ENCODE data around the gene C1QTNF1. TPM values are rescaled to one million over a fixed set of nuclear protein-coding genes. Genes with fewer than 3 reads are reported as not detected.
"Not testable (repeated sequence)": the region's sequence is repeated elsewhere in the genome, so short reads cannot be mapped to it uniquely, and the experiment has no call there.

C1QTNF1 gene
- total RNA-seq, 1 experiment from 2014 or later = 19.9 TPM

DNA sequence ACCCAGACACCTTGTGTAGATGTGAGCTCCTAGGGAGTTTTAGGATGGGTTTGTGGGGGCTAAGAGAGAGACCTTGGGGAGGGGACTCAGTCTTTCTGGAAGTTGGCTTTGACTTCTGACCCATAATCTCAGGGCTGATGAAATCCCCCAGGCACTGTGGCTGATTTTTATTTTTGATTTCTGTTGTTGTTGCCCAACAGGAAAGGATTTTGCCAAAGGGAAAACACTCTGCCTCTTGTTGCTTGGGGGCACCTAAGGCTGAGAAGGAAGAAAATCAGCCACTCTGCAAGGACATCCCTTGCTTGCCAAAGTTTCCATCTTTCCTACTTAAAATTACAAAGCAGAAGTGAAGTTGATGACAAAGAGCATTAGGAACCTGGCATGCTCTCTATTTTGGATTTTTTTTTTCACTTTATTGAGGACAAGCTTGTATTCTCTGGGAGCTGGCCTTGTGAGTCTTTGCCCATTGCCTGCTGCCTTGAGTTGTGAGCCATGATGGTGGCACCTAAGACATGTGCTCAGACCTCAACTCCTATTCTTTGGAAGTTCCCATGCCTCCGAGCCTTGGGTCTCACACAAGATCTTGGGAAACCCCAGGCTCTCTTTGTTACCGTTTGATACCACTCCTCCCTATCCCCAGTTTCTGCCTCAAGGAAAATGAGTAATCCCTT is 3.2 kb upstream of the C1QTNF1 start:
- DNase-seq = peak in 1 of 2 experiments; percentile 3
- H3K36me3 ChIP-seq (ENCODE audit: control insufficient read depth, insufficient read depth, low read length) = no peaks in the 10 kb centered on the region
- BruUV-seq (replicated peaks) = no TSS peak
- no peaks in the 10 kb centered on the region for H3K36me3 Mint-ChIP-seq (ENCODE audit: insufficient read depth, unreplicated experiment)
- ChIA-PET CTCF (interaction anchor here (0.9 to 2.8 kb wide), 3 partner anchors 22 to 380 kb away, joined by 3 to 11 read pairs (median 5); no protein-coding TSS in a partner anchor), POLR2A (no interaction called here)
- H3K4me3 ChIP-seq (ENCODE audit: low read depth, low read length) = no peak overlapping the region
- peaks cover 64% of the 10 kb centered on the region for H3K4me1 Mint-ChIP-seq (ENCODE audit: low read depth, unreplicated experiment)
- no peak overlapping the region for H3K27ac Mint-ChIP-seq (ENCODE audit: unreplicated experiment)
- TF ChIP-seq, protein P1, sequence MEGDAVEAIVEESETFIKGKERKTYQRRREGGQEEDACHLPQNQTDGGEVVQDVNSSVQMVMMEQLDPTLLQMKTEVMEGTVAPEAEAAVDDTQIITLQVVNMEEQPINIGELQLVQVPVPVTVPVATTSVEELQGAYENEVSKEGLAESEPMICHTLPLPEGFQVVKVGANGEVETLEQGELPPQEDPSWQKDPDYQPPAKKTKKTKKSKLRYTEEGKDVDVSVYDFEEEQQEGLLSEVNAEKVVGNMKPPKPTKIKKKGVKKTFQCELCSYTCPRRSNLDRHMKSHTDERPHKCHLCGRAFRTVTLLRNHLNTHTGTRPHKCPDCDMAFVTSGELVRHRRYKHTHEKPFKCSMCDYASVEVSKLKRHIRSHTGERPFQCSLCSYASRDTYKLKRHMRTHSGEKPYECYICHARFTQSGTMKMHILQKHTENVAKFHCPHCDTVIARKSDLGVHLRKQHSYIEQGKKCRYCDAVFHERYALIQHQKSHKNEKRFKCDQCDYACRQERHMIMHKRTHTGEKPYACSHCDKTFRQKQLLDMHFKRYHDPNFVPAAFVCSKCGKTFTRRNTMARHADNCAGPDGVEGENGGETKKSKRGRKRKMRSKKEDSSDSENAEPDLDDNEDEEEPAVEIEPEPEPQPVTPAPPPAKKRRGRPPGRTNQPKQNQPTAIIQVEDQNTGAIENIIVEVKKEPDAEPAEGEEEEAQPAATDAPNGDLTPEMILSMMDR (IDR thresholded peaks at IDR 0.05; ENCODE audit: insufficient read depth in 1 of 2, low read depth in 1 of 2, low read length in 1 of 2, severe bottlenecking in 1 of 2, unreplicated experiment in 1 of 2) = no peak
- no peaks in the 10 kb centered on the region for H3K27me3 Mint-ChIP-seq (ENCODE audit: insufficient read depth, unreplicated experiment)
- intact Hi-C loops (cut with micrococcal nuclease; ENCODE audit: unreplicated experiment) = no loop called here
- no peaks in the 10 kb centered on the region for H3K9me3 Mint-ChIP-seq (ENCODE audit: unreplicated experiment)
- peaks cover 57% of the 10 kb centered on the region for H3K4me1 ChIP-seq
- no peaks in the 10 kb centered on the region for H3K27me3 ChIP-seq (replicated peaks; ENCODE audit: control insufficient read depth, insufficient read depth, low read length)
- no peak overlapping the region for H3K4me3 Mint-ChIP-seq (ENCODE audit: unreplicated experiment)
- H3K9me3 ChIP-seq = peaks cover under 1% of the 10 kb centered on the region

DNA sequence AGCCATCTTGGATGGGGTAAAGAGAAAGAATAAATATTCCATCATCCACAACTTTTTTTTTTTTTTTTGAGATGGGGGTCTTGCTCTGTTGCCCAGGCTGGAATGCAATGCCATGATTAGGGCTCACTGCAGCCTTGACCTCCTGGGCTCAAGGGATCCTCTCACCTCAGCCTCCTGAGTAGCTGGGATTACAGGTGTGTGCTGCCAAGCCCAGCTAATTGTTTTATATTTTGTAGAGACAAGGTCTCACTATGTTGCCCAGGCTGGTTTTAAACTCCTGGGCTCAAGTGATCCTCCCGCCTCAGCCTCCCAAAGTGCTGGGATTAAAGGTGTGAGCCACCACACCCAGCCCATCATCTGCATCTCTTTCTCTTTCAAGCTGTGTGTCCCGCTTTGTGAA is 2.0 kb upstream of the C1QTNF1 start:
- H3K4me3 ChIP-seq (ENCODE audit: low read depth, low read length); H3K4me3 Mint-ChIP-seq (ENCODE audit: unreplicated experiment); BruUV-seq (replicated peaks); H3K27me3 ChIP-seq (replicated peaks; ENCODE audit: control insufficient read depth, insufficient read depth, low read length); H3K27me3 Mint-ChIP-seq (ENCODE audit: insufficient read depth, unreplicated experiment); H3K9me3 ChIP-seq; POLR2A ChIA-PET; H3K36me3 ChIP-seq (ENCODE audit: control insufficient read depth, insufficient read depth, low read length); H3K36me3 Mint-ChIP-seq (ENCODE audit: insufficient read depth, unreplicated experiment); intact Hi-C loops (cut with micrococcal nuclease; ENCODE audit: unreplicated experiment); H3K27ac Mint-ChIP-seq (ENCODE audit: unreplicated experiment); H3K9me3 Mint-ChIP-seq (ENCODE audit: unreplicated experiment): not testable (repeated sequence)
- peaks cover 68% of the 10 kb centered on the region for H3K4me1 Mint-ChIP-seq (ENCODE audit: low read depth, unreplicated experiment)
- peaks cover 64% of the 10 kb centered on the region for H3K4me1 ChIP-seq
- CTCF ChIA-PET = interaction anchor here (0.7 to 2.8 kb wide), 4 partner anchors 16 to 907 kb away, joined by 3 to 11 read pairs (median 4); partner anchors contain the start of gene ENGASE
- DNase-seq = peak in 1 of 2 experiments; percentile 10

DNA sequence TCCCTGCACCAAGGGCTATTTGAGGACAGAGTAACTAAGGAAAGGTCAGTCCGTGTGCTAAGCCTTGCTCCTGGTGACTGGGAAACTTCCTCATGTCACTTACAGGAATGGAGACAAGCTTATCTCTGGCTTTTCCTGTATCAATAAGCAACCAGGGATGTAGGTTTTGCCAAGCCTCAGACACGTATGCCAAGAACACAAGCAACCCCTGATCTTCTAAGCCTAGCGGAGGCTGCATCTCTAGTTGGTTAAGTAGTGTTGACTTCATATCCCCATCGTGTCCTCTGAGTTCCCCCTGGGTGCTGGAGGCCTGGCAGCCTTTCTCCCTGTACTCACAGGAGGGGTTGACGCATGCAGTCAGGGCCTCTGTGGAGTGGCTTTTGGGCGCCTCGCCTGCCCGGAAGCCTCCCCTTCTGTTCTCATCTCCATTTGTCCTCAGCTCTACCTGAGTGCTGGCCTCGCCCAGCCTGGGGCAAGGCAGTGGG is 1.4 kb upstream of the C1QTNF1 start:
- BruUV-seq (replicated peaks) = no TSS peak
- intact Hi-C loops (cut with micrococcal nuclease; ENCODE audit: unreplicated experiment) = no loop called here
- ChIA-PET POLR2A (no interaction called here), CTCF (interaction anchor here (0.7 to 2.8 kb wide), 3 partner anchors 16 to 52 kb away, joined by 3 to 11 read pairs (median 3); partner anchors contain the start of gene ENGASE)
- Mint-ChIP-seq H3K9me3 (ENCODE audit: unreplicated experiment) (no peaks in the 10 kb centered on the region), H3K27ac (ENCODE audit: unreplicated experiment) (no peak overlapping the region), H3K36me3 (ENCODE audit: insufficient read depth, unreplicated experiment) (peaks cover 9% of the 10 kb centered on the region), H3K27me3 (ENCODE audit: insufficient read depth, unreplicated experiment) (no peaks in the 10 kb centered on the region), H3K4me3 (ENCODE audit: unreplicated experiment) (no peak overlapping the region), H3K4me1 (ENCODE audit: low read depth, unreplicated experiment) (peaks cover 68% of the 10 kb centered on the region)
- H3K27me3 ChIP-seq (replicated peaks; ENCODE audit: control insufficient read depth, insufficient read depth, low read length) = no peaks in the 10 kb centered on the region
- TF ChIP-seq, protein P1 (IDR thresholded peaks at IDR 0.05; ENCODE audit: insufficient read depth in 1 of 2, low read depth in 1 of 2, low read length in 1 of 2, severe bottlenecking in 1 of 2, unreplicated experiment in 1 of 2) = no peak
- no peak overlapping the region for H3K4me3 ChIP-seq (ENCODE audit: low read depth, low read length)
- no peaks in the 10 kb centered on the region for H3K9me3 ChIP-seq
- H3K4me1 ChIP-seq = peaks cover 64% of the 10 kb centered on the region
- DNase-seq = peak in 1 of 2 experiments; percentile 30
- H3K36me3 ChIP-seq (ENCODE audit: control insufficient read depth, insufficient read depth, low read length) = no peaks in the 10 kb centered on the region

All from Caco-2 (cell line).